ENCODE measurements around the gene CD83.

The CD83 gene

DNA sequence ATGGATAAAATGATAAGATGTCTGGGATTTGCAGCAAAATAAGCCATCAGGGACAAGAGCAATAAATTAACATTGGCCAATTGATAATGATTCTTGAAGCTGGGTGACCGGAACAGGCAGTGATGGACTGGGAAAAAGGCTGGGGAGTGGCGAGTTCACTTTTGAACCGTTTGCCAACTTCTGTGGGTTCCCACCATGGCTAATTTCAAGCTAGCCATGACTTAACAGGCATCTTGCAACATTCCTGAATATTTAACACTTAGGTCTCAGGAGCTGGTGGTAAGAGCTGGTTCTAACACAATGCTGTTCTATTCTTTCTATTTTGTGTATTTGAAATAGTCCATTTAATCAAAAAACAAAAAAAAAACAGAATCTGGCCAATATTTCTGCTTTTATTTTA, 37.6 kb upstream of the CD83 start:
- no peaks in the 10 kb centered on the region for H4K20me1 ChIP-seq (ENCODE audit: insufficient read depth, low read length)
- no peak overlapping the region for H3K4me2 ChIP-seq (ENCODE audit: low read depth, low read length)
- no peaks in the 10 kb centered on the region for H3K4me1 ChIP-seq (ENCODE audit: low read length)
- DNase-seq: no peak
- no peaks in the 10 kb centered on the region for H3K9me3 ChIP-seq (replicated peaks; ENCODE audit: insufficient read depth, low read length)
- no peaks in the 10 kb centered on the region for H3K79me2 ChIP-seq (ENCODE audit: low read length)
- TF ChIP-seq EZH2 (optimal IDR thresholded peaks at IDR 0.05; ENCODE audit: low read depth, low read length): no peak
- TF ChIP-seq, protein P1, sequence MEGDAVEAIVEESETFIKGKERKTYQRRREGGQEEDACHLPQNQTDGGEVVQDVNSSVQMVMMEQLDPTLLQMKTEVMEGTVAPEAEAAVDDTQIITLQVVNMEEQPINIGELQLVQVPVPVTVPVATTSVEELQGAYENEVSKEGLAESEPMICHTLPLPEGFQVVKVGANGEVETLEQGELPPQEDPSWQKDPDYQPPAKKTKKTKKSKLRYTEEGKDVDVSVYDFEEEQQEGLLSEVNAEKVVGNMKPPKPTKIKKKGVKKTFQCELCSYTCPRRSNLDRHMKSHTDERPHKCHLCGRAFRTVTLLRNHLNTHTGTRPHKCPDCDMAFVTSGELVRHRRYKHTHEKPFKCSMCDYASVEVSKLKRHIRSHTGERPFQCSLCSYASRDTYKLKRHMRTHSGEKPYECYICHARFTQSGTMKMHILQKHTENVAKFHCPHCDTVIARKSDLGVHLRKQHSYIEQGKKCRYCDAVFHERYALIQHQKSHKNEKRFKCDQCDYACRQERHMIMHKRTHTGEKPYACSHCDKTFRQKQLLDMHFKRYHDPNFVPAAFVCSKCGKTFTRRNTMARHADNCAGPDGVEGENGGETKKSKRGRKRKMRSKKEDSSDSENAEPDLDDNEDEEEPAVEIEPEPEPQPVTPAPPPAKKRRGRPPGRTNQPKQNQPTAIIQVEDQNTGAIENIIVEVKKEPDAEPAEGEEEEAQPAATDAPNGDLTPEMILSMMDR (IDR thresholded peaks at IDR 0.05; ENCODE audit: low read length): no peak
- no peak for TF ChIP-seq EZH2phosphoT487 (IDR thresholded peaks at IDR 0.05; ENCODE audit: low read length)
- H3K4me3 ChIP-seq (ENCODE audit: low read length): no peak overlapping the region
- no peak overlapping the region for H3K9ac ChIP-seq (ENCODE audit: low read length)
- no peaks in the 10 kb centered on the region for H3K36me3 ChIP-seq (replicated peaks; ENCODE audit: insufficient read depth, low read length)
- no peak overlapping the region for H3K27ac ChIP-seq (ENCODE audit: low read length)
- no peaks in the 10 kb centered on the region for H3K9me2 ChIP-seq (replicated peaks; ENCODE audit: insufficient read depth, low read length)
- H3F3A ChIP-seq (ENCODE audit: insufficient read depth, low read length): no peaks in the 10 kb centered on the region
- no peak overlapping the region for H2AFZ ChIP-seq (ENCODE audit: low read length)
- no peaks in the 10 kb centered on the region for H3K27me3 ChIP-seq (replicated peaks; ENCODE audit: insufficient read depth, low read length)

DNA sequence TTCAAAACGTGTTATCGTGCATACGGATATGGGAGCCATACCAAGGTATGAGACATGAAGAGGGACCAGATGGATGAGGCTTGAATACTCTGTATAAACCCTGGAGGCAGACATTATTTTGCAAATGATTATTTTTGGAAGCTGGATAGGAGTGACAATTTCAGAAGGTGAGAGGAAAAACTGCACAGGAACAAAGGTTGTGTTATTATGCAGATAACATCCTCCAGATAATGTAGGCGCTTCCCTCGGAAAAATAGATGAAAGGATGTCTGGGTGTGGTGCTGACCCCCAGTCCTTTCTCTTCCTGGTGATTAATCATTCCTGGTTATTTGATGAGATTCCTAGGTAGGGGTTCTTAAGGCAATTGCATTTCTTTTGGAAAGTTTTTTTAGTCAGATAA, 36.4 kb upstream of the CD83 start:
- Histone ChIP-seq H2AFZ (ENCODE audit: low read length) (no peak overlapping the region), H3F3A (ENCODE audit: insufficient read depth, low read length) (no peaks in the 10 kb centered on the region), H3K4me2 (ENCODE audit: low read depth, low read length) (no peak overlapping the region), H4K20me1 (ENCODE audit: insufficient read depth, low read length) (no peaks in the 10 kb centered on the region), H3K36me3 (replicated peaks; ENCODE audit: insufficient read depth, low read length) (no peaks in the 10 kb centered on the region), H3K4me3 (ENCODE audit: low read length) (no peak overlapping the region), H3K4me1 (ENCODE audit: low read length) (no peaks in the 10 kb centered on the region), H3K27me3 (replicated peaks; ENCODE audit: insufficient read depth, low read length) (no peaks in the 10 kb centered on the region), H3K9ac (ENCODE audit: low read length) (no peak overlapping the region), H3K79me2 (ENCODE audit: low read length) (no peaks in the 10 kb centered on the region), H3K27ac (ENCODE audit: low read length) (no peak overlapping the region), H3K9me3 (replicated peaks; ENCODE audit: insufficient read depth, low read length) (no peaks in the 10 kb centered on the region), H3K9me2 (replicated peaks; ENCODE audit: insufficient read depth, low read length) (no peaks in the 10 kb centered on the region)
- DNase-seq: no peak
- TF ChIP-seq, protein P1 (IDR thresholded peaks at IDR 0.05; ENCODE audit: low read length): no peak
- TF ChIP-seq EZH2 (optimal IDR thresholded peaks at IDR 0.05; ENCODE audit: low read depth, low read length): no peak
- no peak for TF ChIP-seq EZH2phosphoT487 (IDR thresholded peaks at IDR 0.05; ENCODE audit: low read length)

DNA sequence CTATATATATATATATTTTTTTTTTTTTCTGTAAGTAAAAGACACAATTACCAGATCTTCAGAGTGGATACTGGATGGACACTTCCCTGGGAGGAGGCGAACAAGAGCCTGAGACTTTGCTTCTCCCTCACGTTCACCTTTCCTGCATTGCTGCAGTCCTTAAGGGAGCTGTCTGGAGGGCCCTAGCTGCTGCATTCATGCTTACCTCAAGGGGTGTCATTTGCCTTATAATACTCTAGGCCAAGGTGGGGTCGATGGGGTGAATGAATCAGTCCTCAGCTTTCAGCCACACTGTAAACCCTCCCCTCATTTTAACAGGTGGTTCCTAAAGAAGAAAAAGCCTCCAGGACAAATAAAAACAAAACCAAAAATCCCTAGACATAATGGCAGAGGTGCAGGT, 34.8 kb upstream of the CD83 start:
- DNase-seq: no peak
- TF ChIP-seq EZH2 (optimal IDR thresholded peaks at IDR 0.05; ENCODE audit: low read depth, low read length) (no peak), EZH2phosphoT487 (IDR thresholded peaks at IDR 0.05; ENCODE audit: low read length) (no peak)
- TF ChIP-seq, protein P1 (IDR thresholded peaks at IDR 0.05; ENCODE audit: low read length): no peak
- no peaks in the 10 kb centered on the region for H3K9me3 ChIP-seq (replicated peaks; ENCODE audit: insufficient read depth, low read length)
- H3K4me3 ChIP-seq (ENCODE audit: low read length): no peak overlapping the region
- H3K27ac ChIP-seq (ENCODE audit: low read length): no peak overlapping the region
- no peaks in the 10 kb centered on the region for H3K4me1 ChIP-seq (ENCODE audit: low read length)
- no peak overlapping the region for H3K9ac ChIP-seq (ENCODE audit: low read length)
- no peaks in the 10 kb centered on the region for H3F3A ChIP-seq (ENCODE audit: insufficient read depth, low read length)
- H3K9me2 ChIP-seq (replicated peaks; ENCODE audit: insufficient read depth, low read length): no peaks in the 10 kb centered on the region
- no peaks in the 10 kb centered on the region for H3K36me3 ChIP-seq (replicated peaks; ENCODE audit: insufficient read depth, low read length)
- H3K4me2 ChIP-seq (ENCODE audit: low read depth, low read length): no peak overlapping the region
- H3K27me3 ChIP-seq (replicated peaks; ENCODE audit: insufficient read depth, low read length): 0 out of 2 replicates have a peak, but pooled peaks cover 3% of the 10 kb centered on the region
- no peak overlapping the region for H2AFZ ChIP-seq (ENCODE audit: low read length)
- no peaks in the 10 kb centered on the region for H4K20me1 ChIP-seq (ENCODE audit: insufficient read depth, low read length)
- H3K79me2 ChIP-seq (ENCODE audit: low read length): no peaks in the 10 kb centered on the region

Data from MM.1S (cell line).